Measurements from ENCODE around the gene PROM2. TPM values are rescaled to one million over a fixed set of nuclear protein-coding genes. Genes with fewer than 3 reads are reported as not detected.

Gene PROM2
- total and polyA plus RNA-seq, 10 of the 15 experiments (the other 5 are each of a cell fraction or from before 2014, with no cell fraction given) = 0.01 to 0.04 TPM; not detected in 8

DNA sequence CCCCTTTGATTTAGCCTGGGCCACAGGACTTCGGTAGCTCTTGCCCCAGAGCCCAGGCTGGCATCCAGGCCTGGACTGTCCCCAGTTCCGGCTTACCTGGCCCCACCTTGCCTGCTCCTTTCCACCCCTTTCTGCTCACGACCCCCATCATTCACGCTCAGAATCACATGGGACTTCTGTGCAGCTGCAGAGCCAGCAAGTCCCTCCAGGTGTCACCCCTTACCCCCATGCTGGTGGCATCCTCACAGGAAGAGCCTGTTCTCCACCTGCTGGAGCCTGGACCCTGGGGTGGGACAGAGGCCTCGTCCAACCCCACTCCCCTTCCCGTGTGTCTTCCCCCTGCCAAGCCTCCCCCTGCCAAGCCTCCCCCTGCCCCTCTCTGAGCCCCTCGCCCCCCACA, 15.0 kb downstream of the PROM2 start:
- Histone ChIP-seq H3K4me1 (ENCODE audit: control insufficient read depth, insufficient read depth, low read length) (no peaks in the 10 kb centered on the region), H3K27ac (ENCODE audit: control insufficient read depth, insufficient read depth) (no peak overlapping the region), H4K20me1 (ENCODE audit: control insufficient read depth, insufficient read depth) (no peaks in the 10 kb centered on the region), H3K79me2 (ENCODE audit: control insufficient read depth, insufficient read depth, low read length) (no peaks in the 10 kb centered on the region), H3K9ac (ENCODE audit: control insufficient read depth, insufficient read depth, low read length) (no peak overlapping the region), H3K36me3 (ENCODE audit: control insufficient read depth in 2 of 2, insufficient read depth in 2 of 2, low read length in 1 of 2) (no peaks in the 10 kb centered on the region), H3K4me2 (ENCODE audit: control insufficient read depth, insufficient read depth) (no peak overlapping the region), H2AFZ (ENCODE audit: control insufficient read depth, low read depth, low read length) (no peak overlapping the region), H3K27me3 (replicated peaks in 1 of 2; ENCODE audit: control insufficient read depth in 2 of 2, insufficient read depth in 2 of 2, low read length in 1 of 2) (no peaks in the 10 kb centered on the region), H3K4me3 (no peak overlapping the region), H3K9me3 (replicated peaks; ENCODE audit: control insufficient read depth, insufficient read depth, low read length) (no peaks in the 10 kb centered on the region; the same call in 2 of the 3 replicates)
- intact Hi-C loops (cut with micrococcal nuclease; ENCODE audit: unreplicated experiment) = no loop called here
- ATAC-seq = no peak
- no peak for DNase-seq (ENCODE audit: low read depth, low spot score)
- ChIA-PET CTCF (no interaction called here), SMC1A (ENCODE audit: uncharacterized antibody, unreplicated experiment) (no interaction called here), POLR2A (no interaction called here), RAD21 (ENCODE audit: unreplicated experiment) (no interaction called here)
- 16% methylated on average over 6 of the region's 7 CpGs for WGBS (ENCODE audit: insufficient coverage, insufficient replicate concordance, low lambda C conversion rate, missing lambda C conversion rate)
- BruUV-seq (replicated peaks) = no TSS peak
- FAIRE-seq = no peak
- in situ Hi-C loops (cut with MboI) = no loop called here
- TF ChIP-seq ASH2L (IDR thresholded peaks at IDR 0.05; ENCODE audit: borderline replicate concordance, low read depth) = no peak
- no peak for TF ChIP-seq FOXK2 (IDR thresholded peaks at IDR 0.05)
- no peak for TF ChIP-seq REST (IDR thresholded peaks at IDR 0.05; ENCODE audit: low read depth, low read length)
- TF ChIP-seq, protein P1, sequence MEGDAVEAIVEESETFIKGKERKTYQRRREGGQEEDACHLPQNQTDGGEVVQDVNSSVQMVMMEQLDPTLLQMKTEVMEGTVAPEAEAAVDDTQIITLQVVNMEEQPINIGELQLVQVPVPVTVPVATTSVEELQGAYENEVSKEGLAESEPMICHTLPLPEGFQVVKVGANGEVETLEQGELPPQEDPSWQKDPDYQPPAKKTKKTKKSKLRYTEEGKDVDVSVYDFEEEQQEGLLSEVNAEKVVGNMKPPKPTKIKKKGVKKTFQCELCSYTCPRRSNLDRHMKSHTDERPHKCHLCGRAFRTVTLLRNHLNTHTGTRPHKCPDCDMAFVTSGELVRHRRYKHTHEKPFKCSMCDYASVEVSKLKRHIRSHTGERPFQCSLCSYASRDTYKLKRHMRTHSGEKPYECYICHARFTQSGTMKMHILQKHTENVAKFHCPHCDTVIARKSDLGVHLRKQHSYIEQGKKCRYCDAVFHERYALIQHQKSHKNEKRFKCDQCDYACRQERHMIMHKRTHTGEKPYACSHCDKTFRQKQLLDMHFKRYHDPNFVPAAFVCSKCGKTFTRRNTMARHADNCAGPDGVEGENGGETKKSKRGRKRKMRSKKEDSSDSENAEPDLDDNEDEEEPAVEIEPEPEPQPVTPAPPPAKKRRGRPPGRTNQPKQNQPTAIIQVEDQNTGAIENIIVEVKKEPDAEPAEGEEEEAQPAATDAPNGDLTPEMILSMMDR (IDR thresholded peaks at IDR 0.05 in 2 of 3, conservative IDR thresholded peaks at IDR 0.05 in 1 of 3; ENCODE audit: control insufficient read depth in 2 of 3, extremely low read depth in 1 of 3, insufficient read depth in 1 of 3, low read depth in 3 of 3, low read length in 3 of 3) = no peak
- TF ChIP-seq RAD51 (IDR thresholded peaks at IDR 0.05) = no peak
- no peak for TF ChIP-seq CHD4 (IDR thresholded peaks at IDR 0.05)
- no peak for TF ChIP-seq CHD2 (IDR thresholded peaks at IDR 0.05; ENCODE audit: borderline replicate concordance, low read depth, low read length)
- TF ChIP-seq IRF5 (IDR thresholded peaks at IDR 0.05; ENCODE audit: borderline replicate concordance) = no peak
- TF ChIP-seq, protein P2, sequence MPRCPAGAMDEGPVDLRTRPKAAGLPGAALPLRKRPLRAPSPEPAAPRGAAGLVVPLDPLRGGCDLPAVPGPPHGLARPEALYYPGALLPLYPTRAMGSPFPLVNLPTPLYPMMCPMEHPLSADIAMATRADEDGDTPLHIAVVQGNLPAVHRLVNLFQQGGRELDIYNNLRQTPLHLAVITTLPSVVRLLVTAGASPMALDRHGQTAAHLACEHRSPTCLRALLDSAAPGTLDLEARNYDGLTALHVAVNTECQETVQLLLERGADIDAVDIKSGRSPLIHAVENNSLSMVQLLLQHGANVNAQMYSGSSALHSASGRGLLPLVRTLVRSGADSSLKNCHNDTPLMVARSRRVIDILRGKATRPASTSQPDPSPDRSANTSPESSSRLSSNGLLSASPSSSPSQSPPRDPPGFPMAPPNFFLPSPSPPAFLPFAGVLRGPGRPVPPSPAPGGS (IDR thresholded peaks at IDR 0.05; ENCODE audit: borderline replicate concordance, insufficient read depth, low read depth, low read length, poor library complexity, severe bottlenecking) = no peak
- no peak for TF ChIP-seq ESRRA (IDR thresholded peaks at IDR 0.05; ENCODE audit: low read length)
- TF ChIP-seq PRDM15 (CRISPR knock-in tag; IDR thresholded peaks at IDR 0.05) = no peak
- TF ChIP-seq BCL11A (IDR thresholded peaks at IDR 0.05; ENCODE audit: low read depth, low read length) = no peak
- TF ChIP-seq TBL1XR1 (IDR thresholded peaks at IDR 0.05; ENCODE audit: low read depth, low read length) = no peak
